AG09309 (cell line): ENCODE results near the gene SDK1.

Experiments
- DNase-seq: peaks from one replicate; pipeline ENCODE4 v3.0.0-alpha.2; 2010; ENCODE audit warnings: low read depth
- H3K4me3 ChIP-seq: 2 replicates; pipeline ENCODE4 v1.5.1; 2011; ENCODE audit warnings: mild to moderate bottlenecking, low read depth, low read length, moderate library complexity; ENCODE audit not compliant: control insufficient read depth
- TF ChIP-seq, protein P1 (sequence below): IDR thresholded peaks from 2 replicates; pipeline ENCODE4 v1.5.1; 2011; ENCODE audit warnings: mild to moderate bottlenecking, low read depth, low read length, inconsistent platforms; ENCODE audit not compliant: insufficient read depth, control insufficient read depth; ENCODE audit errors: missing control alignments

Gene SDK1

GRCh38 chr7:4103352-4104091, 802.5 kb downstream of the SDK1 start:
- TF ChIP-seq, protein P1, sequence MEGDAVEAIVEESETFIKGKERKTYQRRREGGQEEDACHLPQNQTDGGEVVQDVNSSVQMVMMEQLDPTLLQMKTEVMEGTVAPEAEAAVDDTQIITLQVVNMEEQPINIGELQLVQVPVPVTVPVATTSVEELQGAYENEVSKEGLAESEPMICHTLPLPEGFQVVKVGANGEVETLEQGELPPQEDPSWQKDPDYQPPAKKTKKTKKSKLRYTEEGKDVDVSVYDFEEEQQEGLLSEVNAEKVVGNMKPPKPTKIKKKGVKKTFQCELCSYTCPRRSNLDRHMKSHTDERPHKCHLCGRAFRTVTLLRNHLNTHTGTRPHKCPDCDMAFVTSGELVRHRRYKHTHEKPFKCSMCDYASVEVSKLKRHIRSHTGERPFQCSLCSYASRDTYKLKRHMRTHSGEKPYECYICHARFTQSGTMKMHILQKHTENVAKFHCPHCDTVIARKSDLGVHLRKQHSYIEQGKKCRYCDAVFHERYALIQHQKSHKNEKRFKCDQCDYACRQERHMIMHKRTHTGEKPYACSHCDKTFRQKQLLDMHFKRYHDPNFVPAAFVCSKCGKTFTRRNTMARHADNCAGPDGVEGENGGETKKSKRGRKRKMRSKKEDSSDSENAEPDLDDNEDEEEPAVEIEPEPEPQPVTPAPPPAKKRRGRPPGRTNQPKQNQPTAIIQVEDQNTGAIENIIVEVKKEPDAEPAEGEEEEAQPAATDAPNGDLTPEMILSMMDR = no peak
- H3K4me3 ChIP-seq = no peak overlapping the region
- DNase-seq = no peak

DNA sequence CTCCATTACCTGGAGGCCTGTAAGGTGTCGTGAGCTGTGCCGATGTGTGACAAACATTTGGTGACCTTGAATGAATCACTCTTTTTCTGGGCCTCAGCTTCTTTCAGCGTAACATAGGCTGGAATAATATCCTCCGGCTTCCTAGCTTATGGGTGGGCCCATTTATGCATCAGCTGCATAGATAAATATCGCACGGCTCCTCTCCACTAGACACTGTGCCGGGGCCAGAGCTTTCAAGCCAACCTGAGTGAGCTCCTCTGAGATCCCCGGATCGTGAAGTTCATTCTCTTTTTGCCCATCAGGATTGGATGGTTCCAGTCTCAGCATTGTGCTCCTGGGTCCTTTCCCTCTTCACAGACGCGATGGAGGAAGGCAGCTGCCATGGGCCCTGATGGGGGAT, 806.8 kb downstream of the SDK1 start:
- no peak for DNase-seq
- TF ChIP-seq, protein P1 = no peak
- H3K4me3 ChIP-seq = no peak overlapping the region

DNA sequence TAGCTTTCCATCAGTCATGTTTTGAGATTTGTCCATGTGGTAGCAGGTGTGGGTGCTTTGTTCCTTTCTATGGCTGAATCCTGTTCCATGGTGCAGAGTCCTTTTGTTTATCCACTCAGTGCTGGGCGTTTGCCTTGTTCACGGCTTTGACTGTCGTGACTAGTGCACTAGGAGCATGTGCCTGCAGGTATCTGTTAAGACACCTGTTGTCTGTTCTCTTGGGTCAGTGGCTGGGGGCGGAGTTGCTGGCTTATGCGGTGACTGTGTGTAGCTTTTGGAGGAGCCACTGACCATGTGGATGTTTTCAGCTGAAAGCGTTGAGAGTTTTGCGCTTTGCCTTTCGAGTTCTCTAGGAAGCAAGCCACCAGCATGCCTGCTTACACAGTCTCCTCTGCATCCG, 807.9 kb downstream of the SDK1 start:
- DNase-seq = no peak
- no peak overlapping the region for H3K4me3 ChIP-seq
- TF ChIP-seq, protein P1 = no peak

GRCh38 chr7:4109481-4110110, 808.5 kb downstream of the SDK1 start:
- TF ChIP-seq, protein P1 = no peak
- H3K4me3 ChIP-seq = no peak overlapping the region
- DNase-seq = no peak

DNA sequence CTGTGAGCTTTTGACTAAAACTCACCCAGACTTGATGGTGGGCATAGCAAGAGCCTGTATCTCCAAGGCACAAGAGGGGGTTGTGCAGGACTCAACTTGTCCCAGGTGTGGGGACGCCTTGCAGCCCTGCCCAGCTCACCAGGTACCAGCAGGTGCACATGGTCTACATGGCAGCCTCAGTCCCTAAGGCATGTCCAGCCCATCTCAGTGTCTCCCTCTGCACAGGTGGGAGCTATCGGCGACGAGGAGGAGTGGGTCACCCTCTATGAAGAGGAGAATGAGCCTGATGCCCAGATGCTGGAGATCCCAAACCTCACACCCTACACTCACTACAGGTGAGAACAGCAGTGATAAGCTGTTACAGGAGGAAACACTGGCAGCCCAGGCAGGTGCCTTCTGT, 809.4 kb downstream of the SDK1 start:
- TF ChIP-seq, protein P1 = no peak
- DNase-seq = no peak
- no peak overlapping the region for H3K4me3 ChIP-seq

- TF ChIP-seq, protein P1 = no peak
- H3K4me3 ChIP-seq = no peak overlapping the region
- DNase-seq = no peak
Observed at GRCh38 chr7:4111166-4111565, 810.1 kb downstream of the SDK1 start.
